Esophagus (tissue), 2 donors: Measurements from ENCODE around the gene BAK1. TPM values are rescaled to one million over a fixed set of nuclear protein-coding genes. Genes with fewer than 3 reads are reported as not detected.

Experiments used
- H3K27ac ChIP-seq, 2 donors: one replicate each; pipeline ENCODE4 v1.5.1; 2013; ENCODE audit warnings: low read depth in 2 of 2, mild to moderate bottlenecking in 2 of 2, inconsistent platforms in 1 of 2, low read length in 1 of 2, moderate library complexity in 1 of 2
- H3K27me3 ChIP-seq, 2 donors: one replicate each; pipeline ENCODE4 v1.6.1; 2013; ENCODE audit warnings: low read length in 2 of 2, control low read depth in 1 of 2, mild to moderate bottlenecking in 1 of 2; ENCODE audit not compliant: insufficient read depth in 2 of 2, control insufficient read depth in 1 of 2
- H3K36me3 ChIP-seq, 2 donors: one replicate each; pipeline ENCODE4 v1.6.1; 2013; ENCODE audit warnings: low read length in 1 of 2; ENCODE audit not compliant: control insufficient read depth in 2 of 2, insufficient read depth in 2 of 2
- H3K4me1 ChIP-seq, 2 donors: one replicate each; pipeline ENCODE4 v1.6.1; 2013; ENCODE audit warnings: low read length in 1 of 2; ENCODE audit not compliant: control insufficient read depth in 2 of 2, insufficient read depth in 2 of 2
- H3K4me3 ChIP-seq, 2 donors: one replicate each; pipeline ENCODE4 v1.5.1; 2013; ENCODE audit warnings: low read length in 2 of 2, mild to moderate bottlenecking in 2 of 2, low read depth in 1 of 2, moderate library complexity in 1 of 2
- H3K9me3 ChIP-seq, 2 donors: one replicate each; pipeline ENCODE4 v1.6.1; 2013; ENCODE audit warnings: mild to moderate bottlenecking in 2 of 2, low read depth in 1 of 2, low read length in 1 of 2, moderate library complexity in 1 of 2; ENCODE audit not compliant: control insufficient read depth in 2 of 2, insufficient read depth in 1 of 2
- whole genome bisulfite sequencing, 2 donors: extraction: QIAGEN DNeasy Blood & Tissue Kit; methylation state at CpG; one replicate each; pipeline ENCODE4 v1.1.7; 2013; 5-methylcytosine and 5-hydroxymethylcytosine counted together
- polyA plus RNA-seq, 2 donors: library from polyadenylated mRNA; stranded (reverse); fragments of 200-250 nt; gene quantifications; one replicate each; pipeline ENCODE4 v1.2.3, GENCODE V29; 2013
- donor health status: healthy with polysubstance abuse.
- donor health status: Bipolar disorder and iron deficiency.

Gene BAK1
- polyA plus RNA-seq, 2 donors: 20.4 to 22.6 TPM

- Histone ChIP-seq H3K9me3 (no peaks in the 10 kb centered on the region), H3K27me3 (no peaks in the 10 kb centered on the region), H3K27ac (peak overlapping the region; percentile 87 to 90), H3K36me3 (peaks cover 13 to 22% of the 10 kb centered on the region in 2 donors), H3K4me3 (peak overlapping the region in 1 of 2 donors; percentile 79), H3K4me1 (peaks cover 6 to 22% of the 10 kb centered on the region in 2 donors)
- WGBS, 2 donors: 52 to 60% methylated on average over 6 of the region's 6 CpGs
Measured at GRCh38 chr6:33577718-33578117, 2.4 kb downstream of the BAK1 start.

- H3K27ac ChIP-seq: peak overlapping the region; percentile 87 to 90
- peaks cover 6 to 22% of the 10 kb centered on the region in 2 donors for H3K4me1 ChIP-seq
- H3K9me3 ChIP-seq: no peaks in the 10 kb centered on the region
- peaks cover 13 to 25% of the 10 kb centered on the region in 2 donors for H3K36me3 ChIP-seq
- peak overlapping the region in 1 of 2 donors; percentile 8 for H3K4me3 ChIP-seq
- WGBS, 2 donors: 34 to 35% methylated on average over 9 of the region's 9 CpGs
- no peaks in the 10 kb centered on the region for H3K27me3 ChIP-seq
Measured at GRCh38 chr6:33577106-33577535, 3.0 kb downstream of the BAK1 start.

- Histone ChIP-seq H3K36me3 (peaks cover 13 to 25% of the 10 kb centered on the region in 2 donors), H3K4me1 (peaks cover 6 to 22% of the 10 kb centered on the region in 2 donors), H3K27me3 (no peaks in the 10 kb centered on the region), H3K27ac (peak overlapping the region; percentile 87 to 90), H3K4me3 (peak overlapping the region; percentile 8 to 26), H3K9me3 (no peaks in the 10 kb centered on the region)
- 67 to 74% methylated on average over 11 of the region's 11 CpGs for WGBS, 2 donors
Measured at GRCh38 chr6:33576668-33577067, 3.4 kb downstream of the BAK1 start.

- WGBS, 2 donors: 88 to 94% methylated on average over 8 of the region's 8 CpGs
- H3K27ac ChIP-seq: peak overlapping the region in 1 of 2 donors; percentile 3
- H3K4me1 ChIP-seq: peaks cover 6 to 22% of the 10 kb centered on the region in 2 donors
- H3K36me3 ChIP-seq: peaks cover 13 to 25% of the 10 kb centered on the region in 2 donors
- H3K4me3 ChIP-seq: no peak overlapping the region
- no peaks in the 10 kb centered on the region for H3K27me3 ChIP-seq
- no peaks in the 10 kb centered on the region for H3K9me3 ChIP-seq
Measured at GRCh38 chr6:33575211-33575610, 4.9 kb downstream of the BAK1 start.

- Histone ChIP-seq H3K4me3 (peak overlapping the region; percentile 59 to 60), H3K27me3 (no peaks in the 10 kb centered on the region), H3K27ac (peak overlapping the region; percentile 93 to 94), H3K4me1 (peaks cover 3% of the 10 kb centered on the region in 2 donors), H3K36me3 (peaks cover 13 to 23% of the 10 kb centered on the region in 2 donors), H3K9me3 (no peaks in the 10 kb centered on the region)
- WGBS, 2 donors: 52 to 56% methylated on average over 11 of the region's 11 CpGs
Measured at GRCh38 chr6:33571637-33572316, 8.3 kb downstream of the BAK1 start.

GRCh38 chr6:33570806-33571636 is 9.1 kb downstream of the BAK1 start:
- Histone ChIP-seq H3K9me3 (no peaks in the 10 kb centered on the region), H3K4me3 (peak overlapping the region; percentile 59 to 60), H3K4me1 (peaks cover 0 to 3% of the 10 kb centered on the region in 2 donors), H3K27me3 (no peaks in the 10 kb centered on the region), H3K27ac (peak overlapping the region; percentile 93 to 94), H3K36me3 (peaks cover 13 to 23% of the 10 kb centered on the region in 2 donors)
- WGBS, 2 donors: 1% methylated on average over 44 of the region's 44 CpGs

- no peaks in the 10 kb centered on the region for H3K9me3 ChIP-seq
- no peak overlapping the region for H3K4me3 ChIP-seq
- no peak overlapping the region for H3K27ac ChIP-seq
- H3K27me3 ChIP-seq: no peaks in the 10 kb centered on the region
- H3K36me3 ChIP-seq: peaks cover 0 to 5% of the 10 kb centered on the region in 2 donors
- 95 to 97% methylated on average over 6 of the region's 6 CpGs for WGBS, 2 donors
- H3K4me1 ChIP-seq: peaks cover 0 to 3% of the 10 kb centered on the region in 2 donors
Measured at GRCh38 chr6:33568826-33569570, 11.1 kb downstream of the BAK1 start.

- H3K4me3 ChIP-seq: no peak overlapping the region
- peaks cover 0 to 3% of the 10 kb centered on the region in 2 donors for H3K4me1 ChIP-seq
- no peaks in the 10 kb centered on the region for H3K9me3 ChIP-seq
- no peaks in the 10 kb centered on the region for H3K27me3 ChIP-seq
- 65 to 71% methylated on average over 8 of the region's 8 CpGs for whole genome bisulfite sequencing, 2 donors
- peaks cover 0 to 3% of the 10 kb centered on the region in 2 donors for H3K36me3 ChIP-seq
- H3K27ac ChIP-seq: no peak overlapping the region
Measured at GRCh38 chr6:33567836-33568235, 12.2 kb downstream of the BAK1 start.
